IMR-90 (cell line): ENCODE results near the gene KCNJ4.

Experiments used
- CEBPB ChIP-seq: IDR thresholded peaks from 2 replicates; pipeline ENCODE4 v1.6.1; 2012; ENCODE audit warnings: low read depth, low read length, improper control_type of control experiment
- CHD1 ChIP-seq: IDR thresholded peaks from 2 replicates; pipeline ENCODE4 v1.6.1; 2012; ENCODE audit warnings: low read depth, low read length, improper control_type of control experiment
- MAFK ChIP-seq: IDR thresholded peaks from 2 replicates; pipeline ENCODE4 v1.6.1; 2012; ENCODE audit warnings: low read depth, low read length, improper control_type of control experiment
- MAZ ChIP-seq: IDR thresholded peaks from 2 replicates; pipeline ENCODE4 v1.6.1; 2012; ENCODE audit warnings: low read depth, mild to moderate bottlenecking, low read length, improper control_type of control experiment, moderate library complexity, borderline replicate concordance
- POLR2A ChIP-seq: IDR thresholded peaks from 2 replicates; pipeline ENCODE4 v1.6.1; 2012; ENCODE audit warnings: mild to moderate bottlenecking, low read depth, low read length
- RAD21 ChIP-seq: IDR thresholded peaks from 2 replicates; pipeline ENCODE4 v1.6.1; 2012; ENCODE audit warnings: low read length, improper control_type of control experiment
- RFX5 ChIP-seq: IDR thresholded peaks from 2 replicates; pipeline ENCODE4 v1.8.0; 2012; ENCODE audit warnings: low read depth, mild to moderate bottlenecking, low read length, moderate library complexity
- SMC3 ChIP-seq: fragments of 150-350 bp; IDR thresholded peaks from 2 replicates; pipeline ENCODE4 v1.6.1; 2016; ENCODE audit warnings: low read depth, mild to moderate bottlenecking, antibody characterized with exemption, low read length, moderate library complexity
- TF ChIP-seq, protein P1 (sequence below): conservative IDR thresholded peaks from 2 replicates; pipeline ENCODE4 v1.5.1; 2012; ENCODE audit warnings: mild to moderate bottlenecking, low read depth, low read length, improper control_type of control experiment
- TF ChIP-seq, protein P2 (sequence below): fragments of 150-350 bp; IDR thresholded peaks from 2 replicates; pipeline ENCODE4 v1.6.1; 2017; ENCODE audit warnings: mild to moderate bottlenecking, antibody characterized with exemption, low read length, low read depth
- TF ChIP-seq, protein P3 (sequence below): fragments of 150-350 bp; IDR thresholded peaks from 2 replicates; pipeline ENCODE4 v1.6.1; 2016; ENCODE audit warnings: low read depth, mild to moderate bottlenecking, low read length, moderate library complexity, borderline replicate concordance

DNA sequence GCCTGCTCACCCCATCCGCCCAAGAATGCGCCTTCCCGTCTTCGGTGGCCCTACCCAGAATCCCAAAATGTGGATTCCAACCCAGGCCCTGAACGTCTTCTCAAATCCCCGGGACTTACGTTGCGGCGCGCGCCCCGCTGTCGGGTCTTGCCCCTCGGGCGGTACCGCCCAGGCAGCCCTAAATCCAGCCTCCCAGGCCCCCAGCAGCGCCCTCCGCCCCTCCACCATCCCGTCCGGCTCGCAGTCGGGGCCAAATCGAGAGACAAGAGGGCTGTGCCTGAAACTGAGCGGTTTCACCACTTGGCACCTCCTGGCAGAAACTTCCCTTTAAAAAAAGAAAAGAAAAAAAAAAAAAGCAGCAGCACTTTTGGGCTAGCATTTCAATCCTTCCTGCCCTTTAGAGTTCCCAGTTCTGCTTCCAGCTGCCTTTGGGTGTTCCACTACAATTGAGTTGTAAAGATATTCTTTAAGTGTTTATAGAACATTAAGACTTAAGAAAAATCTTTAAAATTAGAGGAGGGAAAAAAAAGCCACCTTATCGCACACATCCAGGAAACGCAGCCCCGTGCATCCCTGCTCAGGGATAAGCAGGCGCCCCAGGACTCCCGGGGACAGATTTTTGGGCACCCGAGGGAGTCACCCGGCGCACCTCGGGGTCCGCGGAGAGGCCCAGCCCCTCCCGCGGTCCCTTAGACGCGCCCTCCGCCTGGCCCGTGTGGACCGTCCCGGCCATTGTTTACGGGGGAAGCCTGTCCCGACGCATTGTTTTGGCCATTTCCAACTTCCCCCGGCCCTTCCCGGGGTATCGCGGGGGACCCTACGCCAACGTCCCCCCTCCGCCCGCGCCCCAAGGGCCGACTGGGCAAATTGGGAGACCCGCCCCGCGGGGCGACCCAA lies 57.6 kb downstream of the KCNJ4 start:
- TF ChIP-seq, protein P1, sequence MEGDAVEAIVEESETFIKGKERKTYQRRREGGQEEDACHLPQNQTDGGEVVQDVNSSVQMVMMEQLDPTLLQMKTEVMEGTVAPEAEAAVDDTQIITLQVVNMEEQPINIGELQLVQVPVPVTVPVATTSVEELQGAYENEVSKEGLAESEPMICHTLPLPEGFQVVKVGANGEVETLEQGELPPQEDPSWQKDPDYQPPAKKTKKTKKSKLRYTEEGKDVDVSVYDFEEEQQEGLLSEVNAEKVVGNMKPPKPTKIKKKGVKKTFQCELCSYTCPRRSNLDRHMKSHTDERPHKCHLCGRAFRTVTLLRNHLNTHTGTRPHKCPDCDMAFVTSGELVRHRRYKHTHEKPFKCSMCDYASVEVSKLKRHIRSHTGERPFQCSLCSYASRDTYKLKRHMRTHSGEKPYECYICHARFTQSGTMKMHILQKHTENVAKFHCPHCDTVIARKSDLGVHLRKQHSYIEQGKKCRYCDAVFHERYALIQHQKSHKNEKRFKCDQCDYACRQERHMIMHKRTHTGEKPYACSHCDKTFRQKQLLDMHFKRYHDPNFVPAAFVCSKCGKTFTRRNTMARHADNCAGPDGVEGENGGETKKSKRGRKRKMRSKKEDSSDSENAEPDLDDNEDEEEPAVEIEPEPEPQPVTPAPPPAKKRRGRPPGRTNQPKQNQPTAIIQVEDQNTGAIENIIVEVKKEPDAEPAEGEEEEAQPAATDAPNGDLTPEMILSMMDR: no peak
- TF ChIP-seq POLR2A (no peak), CHD1 (no peak), SMC3 (no peak), MAFK (no peak), MAZ (no peak; the same call in 1 of the 2 replicates), CEBPB (no peak), RFX5 (no peak), RAD21 (no peak)
- TF ChIP-seq, protein P2, sequence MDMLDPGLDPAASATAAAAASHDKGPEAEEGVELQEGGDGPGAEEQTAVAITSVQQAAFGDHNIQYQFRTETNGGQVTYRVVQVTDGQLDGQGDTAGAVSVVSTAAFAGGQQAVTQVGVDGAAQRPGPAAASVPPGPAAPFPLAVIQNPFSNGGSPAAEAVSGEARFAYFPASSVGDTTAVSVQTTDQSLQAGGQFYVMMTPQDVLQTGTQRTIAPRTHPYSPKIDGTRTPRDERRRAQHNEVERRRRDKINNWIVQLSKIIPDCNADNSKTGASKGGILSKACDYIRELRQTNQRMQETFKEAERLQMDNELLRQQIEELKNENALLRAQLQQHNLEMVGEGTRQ: no peak
- TF ChIP-seq, protein P3, sequence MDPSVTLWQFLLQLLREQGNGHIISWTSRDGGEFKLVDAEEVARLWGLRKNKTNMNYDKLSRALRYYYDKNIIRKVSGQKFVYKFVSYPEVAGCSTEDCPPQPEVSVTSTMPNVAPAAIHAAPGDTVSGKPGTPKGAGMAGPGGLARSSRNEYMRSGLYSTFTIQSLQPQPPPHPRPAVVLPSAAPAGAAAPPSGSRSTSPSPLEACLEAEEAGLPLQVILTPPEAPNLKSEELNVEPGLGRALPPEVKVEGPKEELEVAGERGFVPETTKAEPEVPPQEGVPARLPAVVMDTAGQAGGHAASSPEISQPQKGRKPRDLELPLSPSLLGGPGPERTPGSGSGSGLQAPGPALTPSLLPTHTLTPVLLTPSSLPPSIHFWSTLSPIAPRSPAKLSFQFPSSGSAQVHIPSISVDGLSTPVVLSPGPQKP: no peak
